ENCODE measurements around the gene PCBP3. TPM values are rescaled to one million over a fixed set of nuclear protein-coding genes. Genes with fewer than 3 reads are reported as not detected.

PCBP3 gene
- total RNA-seq, 1 experiment from 2014 or later, result 24.1 TPM

DNA sequence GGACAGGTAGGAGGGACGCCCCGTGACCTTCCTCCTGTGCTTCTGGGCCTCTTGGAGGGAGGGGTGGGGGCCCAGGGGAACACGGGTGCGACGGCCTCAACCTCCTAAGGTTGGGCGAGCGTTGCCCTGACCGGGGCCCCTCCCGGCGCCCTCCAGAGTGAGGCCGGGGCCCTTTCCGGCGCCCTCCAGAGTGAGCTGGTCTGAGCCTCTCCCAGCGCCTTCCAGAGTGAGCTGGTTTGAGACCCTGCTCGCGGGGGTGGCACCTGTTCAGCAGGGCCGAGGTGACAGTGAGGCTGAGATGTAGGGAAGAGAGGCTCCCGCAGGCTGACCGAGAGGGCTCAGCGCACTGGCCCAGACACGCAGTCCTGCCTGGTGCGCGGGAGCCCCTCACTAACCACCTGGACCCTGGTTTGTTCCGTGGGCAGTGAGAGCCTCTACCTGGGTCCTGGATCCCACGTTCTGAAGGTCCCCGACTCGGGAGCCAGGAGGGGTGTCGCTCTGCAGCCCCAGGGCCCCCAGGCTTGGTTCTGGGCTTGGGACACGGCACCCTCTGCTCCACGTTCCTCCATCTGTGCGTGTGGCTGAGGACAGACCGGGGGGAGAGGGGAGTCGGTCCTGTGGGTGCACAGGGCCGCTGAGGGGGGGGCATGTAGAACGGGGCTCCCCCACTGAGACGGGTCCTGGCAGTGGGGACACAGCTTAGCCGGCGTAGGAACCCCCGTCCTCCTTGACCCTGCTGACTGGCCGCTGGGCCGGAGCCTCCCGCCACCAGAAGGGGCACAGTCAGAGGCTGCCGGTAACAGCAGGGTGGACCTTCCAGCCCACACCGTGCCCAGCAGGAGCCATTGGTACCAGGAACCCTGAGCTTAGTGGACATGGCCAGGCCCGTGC, 339.5 kb downstream of the PCBP3 start:
- DNase-seq (ENCODE audit: extremely low read depth, low read depth), result no peak

- DNase-seq (ENCODE audit: extremely low read depth, low read depth), result no peak
Observed at GRCh38 chr21:45983649-45983965, 340.1 kb downstream of the PCBP3 start.

DNA sequence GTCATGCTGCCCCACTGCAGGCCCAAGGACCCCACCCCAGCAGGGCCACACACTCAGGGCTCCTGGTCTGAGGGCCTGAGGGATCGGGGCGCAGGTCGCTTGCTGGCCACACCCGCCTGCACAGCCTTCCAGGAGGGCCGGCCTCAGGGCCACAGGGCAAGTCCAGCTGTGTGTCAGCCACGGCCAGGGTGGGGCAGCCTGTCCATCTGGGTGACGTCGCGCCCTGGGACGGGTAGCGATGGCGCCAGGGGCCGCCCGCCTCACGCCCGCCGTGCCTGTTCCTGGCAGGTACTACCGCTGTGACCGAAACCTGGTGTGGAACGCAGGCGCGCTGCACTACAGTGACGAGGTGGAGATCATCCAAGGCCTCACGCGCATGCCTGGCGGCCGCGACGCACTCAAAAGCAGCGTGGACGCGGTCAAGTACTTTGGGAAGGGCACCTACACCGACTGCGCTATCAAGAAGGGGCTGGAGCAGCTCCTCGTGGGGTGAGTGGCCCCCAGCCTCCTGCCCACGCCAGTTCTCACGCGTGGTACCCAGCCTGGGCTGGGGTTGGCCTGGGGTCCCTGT, 340.5 kb downstream of the PCBP3 start:
- no peak for DNase-seq (ENCODE audit: extremely low read depth, low read depth)

- DNase-seq (ENCODE audit: extremely low read depth, low read depth), result no peak
Observed at GRCh38 chr21:45984584-45985095, 341.1 kb downstream of the PCBP3 start.

DNA sequence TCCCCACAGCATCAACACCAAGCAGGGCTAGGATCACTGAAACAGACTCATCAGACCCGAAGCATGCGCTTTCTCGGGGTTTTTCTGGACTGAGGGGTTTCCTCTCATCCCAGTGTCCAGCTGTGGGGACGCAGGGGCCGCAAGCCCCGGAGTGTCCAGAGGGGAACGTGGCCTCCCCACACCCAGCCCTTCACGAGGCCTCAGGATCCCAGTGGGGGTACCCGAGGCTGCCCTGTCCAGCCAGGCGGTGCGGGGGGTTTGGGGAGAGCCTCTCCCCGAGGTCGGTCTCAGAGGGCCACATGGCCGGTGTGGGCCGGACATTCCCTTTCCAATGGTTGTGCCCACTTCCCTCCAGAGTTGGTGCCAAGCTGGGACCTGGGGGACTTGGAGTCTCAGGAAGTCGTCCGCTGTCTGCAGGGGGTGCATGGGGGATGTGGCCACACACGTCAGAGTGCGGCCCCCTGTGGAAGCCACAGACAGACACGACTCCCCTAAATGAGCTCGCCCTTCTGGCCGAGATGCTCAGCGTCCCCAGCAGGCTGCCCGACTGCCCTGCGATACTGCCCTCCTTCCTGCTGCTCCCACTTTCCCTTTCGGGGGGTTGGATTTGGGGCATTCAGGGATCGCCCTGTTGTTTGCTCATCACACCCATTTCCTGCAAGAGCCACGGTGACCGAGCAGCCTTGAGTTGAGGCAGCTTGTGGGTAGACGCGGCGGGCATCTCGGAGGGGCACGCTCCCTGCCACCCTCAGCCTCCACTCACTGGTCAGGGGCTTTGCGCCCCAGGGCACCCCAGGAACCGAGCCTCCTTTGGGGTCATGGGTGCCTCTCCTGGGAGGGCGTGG, 342.2 kb downstream of the PCBP3 start:
- no peak for DNase-seq (ENCODE audit: extremely low read depth, low read depth)

DNA sequence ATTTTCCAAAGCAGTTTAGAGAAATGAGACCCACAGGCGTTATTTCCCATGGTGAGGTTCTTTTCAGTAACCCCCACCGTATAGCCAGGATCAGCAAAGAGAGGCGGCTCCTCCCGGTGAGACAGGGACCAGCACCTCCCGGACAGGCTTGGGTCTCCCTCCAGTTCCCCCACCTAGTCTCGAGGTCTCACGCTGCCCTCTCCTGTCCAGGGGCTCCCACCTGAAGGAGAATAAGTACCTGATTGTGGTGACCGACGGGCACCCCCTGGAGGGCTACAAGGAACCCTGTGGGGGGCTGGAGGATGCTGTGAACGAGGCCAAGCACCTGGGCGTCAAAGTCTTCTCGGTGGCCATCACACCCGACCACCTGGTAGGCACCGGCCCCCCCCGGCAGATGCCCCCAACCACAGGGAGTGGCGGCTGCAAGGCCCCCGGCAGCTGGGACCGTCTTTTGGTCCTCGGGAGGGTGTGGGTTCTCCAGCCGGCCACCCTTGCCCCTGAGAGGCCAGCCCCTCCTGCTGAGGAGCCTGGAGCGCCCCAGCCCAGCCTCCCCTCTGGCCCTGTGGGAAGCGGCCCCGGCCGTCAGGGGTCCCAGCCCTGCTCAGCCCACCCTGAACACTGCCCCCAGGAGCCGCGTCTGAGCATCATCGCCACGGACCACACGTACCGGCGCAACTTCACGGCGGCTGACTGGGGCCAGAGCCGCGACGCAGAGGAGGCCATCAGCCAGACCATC, 343.0 kb downstream of the PCBP3 start:
- no peak for DNase-seq (ENCODE audit: extremely low read depth, low read depth)

GRCh38 chr21:45987121-45987711, 343.7 kb downstream of the PCBP3 start:
- DNase-seq (ENCODE audit: extremely low read depth, low read depth), result no peak

GRCh38 chr21:45988366-45989347, 345.1 kb downstream of the PCBP3 start:
- DNase-seq (ENCODE audit: extremely low read depth, low read depth), result no peak

DNA sequence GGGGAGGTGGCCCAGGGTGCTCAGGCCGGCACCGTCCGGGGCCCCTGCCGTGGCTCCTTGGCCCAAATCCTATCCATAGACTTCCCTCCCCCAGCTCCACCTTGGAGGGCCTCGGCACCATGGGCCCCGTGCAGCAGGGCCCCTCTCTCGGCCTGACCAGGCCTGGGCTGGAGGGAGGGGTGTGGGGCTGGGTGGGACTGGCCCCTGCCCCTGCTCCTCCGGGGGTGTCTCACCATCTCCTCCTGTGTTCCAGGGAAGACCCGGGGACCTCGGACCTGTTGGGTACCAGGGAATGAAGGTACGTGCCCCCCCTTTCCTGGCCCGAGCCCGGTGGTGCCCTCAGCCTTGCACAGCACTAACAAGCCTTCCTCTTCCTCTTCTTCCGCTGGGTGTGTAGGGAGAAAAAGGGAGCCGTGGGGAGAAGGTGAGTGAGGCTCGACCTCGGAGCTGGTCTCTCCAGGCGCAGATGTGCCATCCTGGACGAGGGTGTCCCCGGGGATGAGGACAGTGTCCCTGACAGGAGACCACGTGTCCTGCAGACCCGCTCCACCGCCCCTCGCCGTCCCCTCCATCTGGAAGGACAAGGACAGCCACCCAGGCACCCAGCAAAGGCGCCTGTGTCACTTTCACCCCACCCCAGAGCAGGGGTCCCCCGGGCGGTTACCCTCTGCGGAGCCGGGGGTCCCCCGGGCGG, 346.0 kb downstream of the PCBP3 start:
- DNase-seq (ENCODE audit: extremely low read depth, low read depth), result no peak

DNA sequence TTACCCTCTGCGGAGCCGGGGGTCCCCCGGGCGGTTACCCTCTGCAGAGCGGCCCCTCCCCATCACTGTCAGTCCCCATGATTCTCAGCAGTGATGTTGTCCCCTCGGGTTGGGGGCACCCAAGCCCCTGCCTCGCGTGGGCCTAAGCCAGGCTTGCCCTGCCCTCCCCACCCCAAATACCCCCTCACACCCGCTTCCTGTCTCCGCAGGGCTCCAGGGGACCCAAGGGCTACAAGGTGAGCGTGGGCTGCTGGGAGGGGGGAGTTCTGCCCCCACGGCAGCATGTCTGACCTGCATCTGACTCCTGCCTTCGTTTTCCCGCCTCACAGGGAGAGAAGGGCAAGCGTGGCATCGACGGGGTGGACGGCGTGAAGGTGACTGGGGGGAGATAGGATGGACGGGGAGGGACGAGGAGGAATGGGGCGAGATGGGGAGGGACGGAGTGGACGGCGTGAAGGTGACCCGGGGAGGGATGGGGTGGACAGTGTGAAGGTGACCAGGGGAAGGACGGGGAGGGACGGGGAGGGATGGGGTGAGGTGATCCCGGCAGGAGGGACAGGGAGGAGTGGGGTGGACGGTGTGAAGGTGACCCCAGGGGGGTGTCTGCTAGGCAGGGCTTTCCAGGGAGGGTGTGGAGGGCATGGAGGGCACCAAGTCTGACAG, 346.7 kb downstream of the PCBP3 start:
- no peak for DNase-seq (ENCODE audit: extremely low read depth, low read depth)

DNA sequence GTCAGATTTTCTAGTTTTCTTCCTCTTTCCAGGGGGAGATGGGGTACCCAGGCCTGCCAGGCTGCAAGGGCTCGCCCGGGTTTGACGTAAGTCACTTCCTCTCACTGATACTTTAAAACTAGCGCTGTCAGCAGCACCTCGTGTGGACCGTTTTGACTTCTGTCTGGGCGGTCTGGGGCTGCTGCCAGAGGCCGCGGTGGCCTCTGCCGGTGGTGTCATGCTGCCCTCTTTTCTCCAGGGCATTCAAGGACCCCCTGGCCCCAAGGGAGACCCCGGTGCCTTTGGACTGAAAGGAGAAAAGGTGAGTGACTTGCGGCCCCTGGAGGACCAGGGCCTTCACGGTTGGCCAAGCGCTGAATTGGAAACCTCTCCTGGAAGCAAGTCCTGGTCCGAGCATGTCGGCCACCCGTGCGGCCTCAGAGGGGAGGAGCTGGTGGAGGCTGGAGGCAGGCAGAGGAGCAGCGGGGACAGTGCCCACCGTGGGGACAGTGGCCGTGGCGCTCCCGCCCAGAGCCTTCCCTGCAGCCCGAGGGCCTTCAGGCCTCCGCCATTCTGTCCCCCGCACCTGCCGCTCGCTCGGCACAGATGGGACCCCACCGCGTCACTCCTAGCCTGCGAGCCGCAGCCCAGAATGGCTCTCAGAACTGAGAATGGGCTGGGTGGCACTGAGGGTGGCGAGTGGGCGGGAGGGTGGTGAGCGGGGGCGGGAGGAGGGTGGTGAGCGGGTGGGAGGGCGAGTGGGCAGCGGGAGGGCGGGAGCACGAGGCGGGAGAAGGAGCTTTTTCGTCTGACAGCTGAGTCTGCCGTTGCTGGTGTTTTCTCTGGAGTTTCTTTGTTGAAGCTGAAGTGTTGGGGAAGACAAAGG, 347.4 kb downstream of the PCBP3 start:
- DNase-seq (ENCODE audit: extremely low read depth, low read depth), result no peak

- no peak for DNase-seq (ENCODE audit: extremely low read depth, low read depth)
Observed at GRCh38 chr21:45991606-45992300, 348.2 kb downstream of the PCBP3 start.

All from NCI-H460 (cell line).